HG03354 (cell line): Measurements from ENCODE around the gene GPA33.
"Not testable (repeated sequence)": the region's sequence is repeated elsewhere in the genome, so short reads cannot be mapped to it uniquely, and the experiment has no call there.

Experiments used
- ATAC-seq: cut with Tn5 transposase; IDR thresholded peaks from one replicate; pipeline ENCODE4 v1.9.1; 2021; ENCODE audit warnings: mild to moderate bottlenecking; ENCODE audit not compliant: unreplicated experiment, poor library complexity, severe bottlenecking

GPA33 gene

DNA sequence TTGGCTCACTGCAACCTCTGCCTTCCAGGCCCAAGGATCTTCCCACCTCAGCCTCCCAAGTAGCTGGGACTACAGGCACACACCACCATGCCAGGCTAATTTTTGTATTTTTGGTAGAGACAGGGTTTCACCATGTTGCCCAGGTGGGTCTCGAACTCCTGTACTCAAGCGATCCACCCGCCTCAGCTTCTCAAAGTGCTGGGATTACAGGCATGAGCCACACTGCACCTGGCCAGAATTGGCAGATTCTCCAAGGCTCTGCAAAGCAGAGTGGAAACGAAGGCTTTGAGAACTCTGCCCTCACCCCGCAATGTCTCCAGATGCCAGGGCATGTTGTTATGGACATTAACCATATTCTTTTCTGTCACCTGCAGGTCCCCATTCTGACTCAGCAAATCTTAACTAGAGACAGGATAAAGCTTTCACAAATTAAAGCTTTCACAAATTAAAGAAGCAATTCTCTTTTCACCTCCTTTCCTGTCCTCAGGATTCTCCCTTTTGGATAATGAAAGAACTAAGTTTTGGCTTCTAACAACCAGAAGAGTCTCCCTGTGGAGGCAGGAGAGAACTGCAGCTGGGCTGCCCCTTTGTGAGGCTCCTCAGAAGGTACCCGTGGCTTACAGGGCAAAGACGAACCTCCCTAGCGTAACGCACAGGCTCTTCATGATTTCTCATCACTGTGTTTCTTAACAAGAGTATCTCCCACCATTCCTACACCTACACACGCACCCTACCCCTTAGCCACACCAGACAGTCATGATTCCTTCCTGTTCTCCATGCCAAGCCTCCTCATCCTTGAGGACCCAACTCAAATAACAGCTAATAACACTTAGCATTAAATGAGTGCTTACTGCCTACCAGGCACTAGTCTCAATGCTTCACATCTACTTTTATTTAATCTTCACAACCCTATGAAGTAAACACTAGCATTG is 29.8 kb downstream of the GPA33 start:
- no peak for ATAC-seq

GRCh38 chr1:167059809-167060107 is 30.4 kb downstream of the GPA33 start:
- ATAC-seq: no peak

DNA sequence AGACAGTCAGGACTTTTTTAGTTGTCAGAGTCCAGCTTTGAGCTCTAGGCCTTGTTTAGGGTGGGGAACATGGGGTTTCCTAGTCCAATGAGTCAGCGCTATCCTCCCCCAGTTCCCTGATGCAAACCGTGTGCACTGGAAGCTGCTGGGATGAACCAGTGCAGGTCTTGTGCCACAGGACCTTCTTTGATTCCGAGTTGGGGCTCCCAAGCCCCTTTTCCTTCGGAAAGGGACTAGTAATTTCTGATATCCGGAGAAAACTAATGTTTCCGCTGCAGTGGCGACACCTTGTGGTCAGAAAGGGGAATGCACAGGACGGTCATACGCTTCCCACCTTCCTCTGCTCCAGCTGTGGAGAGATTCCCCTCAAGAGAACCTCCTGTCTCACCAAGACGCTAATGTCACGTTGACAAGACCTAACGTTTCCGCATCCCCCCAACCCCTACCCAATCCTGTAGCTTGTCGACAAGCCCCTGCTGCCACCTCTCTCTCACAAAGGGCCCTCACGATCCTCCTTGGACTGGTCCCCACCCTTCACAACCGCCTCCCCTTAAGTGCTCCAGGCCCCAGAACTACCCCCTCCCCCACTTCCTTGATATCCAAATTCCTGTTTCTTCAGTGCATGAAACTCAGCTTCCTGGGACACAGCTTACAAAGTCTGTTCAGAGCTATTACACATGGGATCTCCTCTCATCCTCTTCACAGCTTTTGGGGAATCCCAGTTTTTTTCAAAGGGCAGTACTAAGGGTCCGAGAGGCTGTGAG is 30.9 kb downstream of the GPA33 start:
- peak; percentile 33 for ATAC-seq

GRCh38 chr1:167057241-167057688 is 32.9 kb downstream of the GPA33 start:
- peak; percentile 75 for ATAC-seq

DNA sequence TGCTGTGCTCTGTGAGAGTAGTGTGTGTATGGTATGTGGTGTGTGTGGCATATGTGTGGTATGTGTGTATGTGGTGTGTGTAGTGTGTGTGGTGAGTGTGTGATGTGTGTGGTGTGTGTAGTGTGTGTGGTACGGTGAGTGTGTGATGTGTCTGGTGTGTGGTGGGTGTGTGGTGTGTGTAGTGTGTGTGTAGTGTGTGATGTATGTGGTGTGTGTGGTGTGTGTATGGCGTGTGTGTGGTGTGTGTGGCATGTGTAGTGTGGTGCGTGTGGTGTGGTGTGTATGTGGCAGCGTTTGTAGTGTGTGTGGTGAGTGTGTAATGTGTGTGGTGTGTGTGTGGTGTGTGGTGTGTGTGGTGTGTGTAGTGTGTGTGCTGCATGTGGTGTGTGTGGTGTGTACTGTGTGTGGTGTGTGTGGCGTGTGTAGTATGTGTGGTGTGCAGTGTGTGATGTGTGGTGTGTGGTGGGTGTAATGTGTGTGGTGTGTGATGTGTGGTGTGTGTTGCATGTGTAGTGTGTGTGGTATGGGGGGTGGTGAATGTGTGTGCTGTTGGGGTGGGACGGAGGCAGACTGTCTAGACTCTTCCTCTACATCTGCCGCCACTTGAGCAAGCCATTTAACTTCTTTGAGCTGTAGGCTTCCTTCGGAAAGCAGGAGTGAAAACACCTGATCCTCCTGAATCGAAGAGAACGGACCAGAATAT is 33.5 kb downstream of the GPA33 start:
- ATAC-seq: peak; percentile 7

DNA sequence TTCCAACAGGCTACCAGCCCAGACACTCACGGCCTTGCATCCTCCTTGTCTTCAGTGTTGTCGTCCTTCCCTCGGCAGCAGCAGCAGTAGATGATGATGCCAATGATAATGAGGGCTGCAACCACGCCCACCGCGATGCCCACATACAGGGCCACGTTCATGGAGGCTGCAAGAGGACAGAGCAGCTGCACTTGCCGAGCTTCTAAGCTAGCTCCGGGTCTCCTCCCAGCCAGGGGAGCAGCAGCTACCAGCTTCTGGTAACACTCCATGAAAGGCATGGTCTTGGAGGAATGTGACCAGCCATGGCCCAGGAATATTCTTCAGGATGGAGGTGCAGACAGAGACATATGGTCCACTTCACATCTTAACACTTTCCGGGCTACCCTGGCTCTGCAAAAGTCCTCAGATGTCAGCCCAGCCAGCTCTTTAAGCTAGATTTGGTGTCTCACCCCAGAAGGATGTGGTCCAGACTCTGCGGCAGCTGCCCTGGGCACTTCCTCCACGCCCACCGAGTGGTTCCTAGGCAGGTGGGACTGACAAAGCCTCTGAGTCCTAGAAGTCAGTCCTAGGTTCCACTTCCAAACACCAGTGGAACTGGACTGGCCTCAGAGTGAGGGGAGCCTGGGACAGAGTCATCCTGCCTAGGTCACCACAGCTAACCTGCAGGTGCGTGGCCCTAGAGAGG is 35.1 kb downstream of the GPA33 start:
- no peak for ATAC-seq

GRCh38 chr1:167054531-167054930 is 35.6 kb downstream of the GPA33 start:
- no peak for ATAC-seq

GRCh38 chr1:167052389-167052788 is 37.8 kb downstream of the GPA33 start:
- ATAC-seq: no peak

GRCh38 chr1:167051907-167052306 is 38.3 kb downstream of the GPA33 start:
- ATAC-seq: no peak

- peak; percentile 99 for ATAC-seq
Observed at GRCh38 chr1:167043752-167044488, 46.3 kb downstream of the GPA33 start.

DNA sequence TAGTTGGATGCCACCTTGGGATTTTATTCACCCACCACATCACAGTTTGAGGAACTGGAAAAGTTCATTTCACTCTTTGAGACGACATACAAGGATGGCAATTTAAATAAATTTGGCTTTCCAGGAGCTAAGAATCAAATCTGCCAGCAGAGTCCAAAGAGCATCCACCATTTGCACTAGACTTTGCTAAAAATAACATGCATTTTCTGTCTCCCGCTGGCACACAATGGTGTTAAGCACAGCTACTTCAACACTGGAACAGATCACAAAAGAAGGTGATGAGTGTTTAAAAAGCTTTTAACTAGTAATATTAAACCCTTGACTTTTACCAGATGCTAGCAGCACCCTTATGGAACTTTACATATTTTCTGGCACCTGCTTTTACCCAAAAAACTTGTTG is 56.5 kb downstream of the GPA33 start:
- ATAC-seq: no peak

DNA sequence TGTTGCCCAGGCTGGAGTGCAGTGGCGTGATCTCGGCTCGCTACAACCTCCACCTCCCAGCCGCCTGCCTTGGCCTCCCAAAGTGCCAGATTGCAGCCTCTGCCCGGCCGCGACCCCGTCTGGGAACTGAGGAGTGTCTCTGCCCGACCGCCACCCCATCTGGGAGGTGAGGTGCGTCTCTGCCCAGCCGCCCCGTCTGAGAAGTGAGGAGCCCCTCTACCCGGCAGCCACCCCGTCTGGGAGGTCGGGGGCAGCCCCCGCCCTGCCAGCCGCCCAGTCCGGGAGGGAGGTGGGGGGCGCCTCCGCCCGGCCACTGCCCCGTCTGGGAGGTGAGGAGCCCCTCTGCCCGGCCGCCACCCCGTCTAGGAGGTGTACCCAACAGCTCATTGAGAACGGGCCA is 60.6 kb downstream of the GPA33 start:
- ATAC-seq: not testable (repeated sequence)

GRCh38 chr1:167022384-167022783 is 67.8 kb downstream of the GPA33 start:
- ATAC-seq: peak; percentile 93

- ATAC-seq: no peak
Observed at GRCh38 chr1:167016100-167016750, 74.0 kb downstream of the GPA33 start.

DNA sequence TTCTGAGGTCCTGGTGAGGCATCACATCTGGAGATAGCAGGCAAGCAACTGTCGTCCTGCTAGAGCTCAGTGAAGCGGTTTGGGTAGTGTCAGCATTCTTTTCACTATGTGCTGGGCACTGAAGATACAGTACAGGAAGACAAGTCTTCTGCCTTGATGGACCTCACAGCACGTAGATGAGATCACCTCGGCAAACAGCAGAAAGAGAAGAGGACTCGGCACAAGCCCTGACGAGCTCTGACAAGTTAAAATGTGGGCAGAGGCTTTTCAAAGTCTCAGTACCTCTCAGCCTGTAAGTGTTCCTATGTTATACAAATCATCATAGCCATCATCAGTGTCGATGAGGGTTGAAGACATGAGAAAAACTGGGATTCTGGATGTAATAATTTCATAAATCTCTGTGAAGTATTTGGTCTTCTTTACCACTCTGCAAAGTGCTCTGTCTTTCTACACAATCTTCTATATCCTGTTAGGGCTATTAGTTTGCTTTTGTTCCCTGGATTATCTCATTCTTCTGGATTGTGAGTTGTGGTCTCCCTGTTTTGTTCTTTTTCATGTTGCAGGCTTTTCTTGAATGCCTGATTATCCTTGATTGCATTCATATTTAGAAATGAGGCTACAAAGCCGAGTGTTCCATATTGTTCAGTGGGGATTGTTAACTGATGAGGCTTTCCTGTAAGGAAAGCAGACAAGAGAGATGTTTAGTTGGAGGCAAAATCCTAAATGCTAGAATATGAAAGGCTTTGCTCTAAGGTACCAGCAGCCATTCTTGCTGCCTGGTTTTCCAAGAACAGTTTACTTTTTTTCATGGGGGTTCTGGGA is 76.9 kb downstream of the GPA33 start:
- ATAC-seq: no peak

- ATAC-seq: no peak
Observed at GRCh38 chr1:167012570-167012969, 77.6 kb downstream of the GPA33 start.

DNA sequence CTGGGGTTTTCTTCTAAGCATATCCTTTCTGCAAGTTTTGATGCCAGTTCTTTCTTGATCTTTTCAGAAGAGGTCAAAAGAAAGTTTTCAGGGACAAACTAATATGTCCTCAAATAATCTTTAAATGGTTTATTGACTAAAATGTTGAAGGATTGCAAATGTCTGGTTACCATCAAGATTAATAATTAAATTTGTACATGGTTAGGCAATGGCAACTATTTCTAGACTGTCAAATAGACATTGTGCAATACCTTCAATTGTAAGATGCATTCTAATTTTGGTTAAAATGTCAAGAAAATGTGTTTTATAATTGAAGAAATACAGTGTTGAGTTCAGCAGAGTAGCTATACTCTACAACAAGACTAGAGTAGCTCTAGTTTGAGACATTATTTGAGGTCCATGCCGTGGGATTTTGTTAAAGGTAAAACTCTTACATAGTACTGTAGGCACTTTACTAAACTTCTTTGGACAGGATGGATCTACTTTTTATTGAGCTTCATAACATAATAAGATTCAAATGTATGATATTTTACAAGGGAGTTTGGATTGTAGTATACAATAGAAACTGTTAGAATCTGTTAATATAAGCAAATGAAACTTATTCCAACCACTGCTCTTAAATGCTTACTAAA is 78.5 kb downstream of the GPA33 start:
- no peak for ATAC-seq
